GM23338 (cell line): ENCODE results near the gene RAP2A. TPM values are rescaled to one million over a fixed set of nuclear protein-coding genes. Genes with fewer than 3 reads are reported as not detected.

Experiments used
- ATAC-seq: fragments of 200-7000 bp; cut with Tn5 transposase; 3 replicates; pipeline ENCODE4 v1.9.1; 2020
- DNase-seq: peaks from one replicate; pipeline ENCODE4 v3.0.0-alpha.2; 2015; ENCODE audit warnings: low spot score
- H2AFZ ChIP-seq: fragments of 200-600 bp; sonication (generic); 2 replicates; pipeline ENCODE4 v1.8.0; 2016; ENCODE audit warnings: antibody characterized with exemption, mild to moderate bottlenecking, moderate library complexity
- H3F3A ChIP-seq: fragments of 200-600 bp; sonication (generic); replicated peaks from 2 replicates; pipeline ENCODE4 v1.8.0; 2017; ENCODE audit warnings: antibody characterized with exemption, mixed run types, low read depth
- H3K27ac ChIP-seq: fragments of 200-600 bp; sonication (generic); 2 replicates; pipeline ENCODE4 v1.6.1; 2016; ENCODE audit warnings: low read depth
- H3K27me3 ChIP-seq: fragments of 200-600 bp; sonication (generic); 2 replicates; pipeline ENCODE4 v1.8.0; 2016; ENCODE audit warnings: mild to moderate bottlenecking, mixed run types, moderate library complexity; ENCODE audit not compliant: insufficient read depth
- H3K36me3 ChIP-seq: fragments of 200-600 bp; sonication (generic); 2 replicates; pipeline ENCODE4 v1.8.0; 2016; ENCODE audit warnings: mild to moderate bottlenecking; ENCODE audit not compliant: insufficient read depth
- H3K4me1 ChIP-seq: fragments of 200-600 bp; sonication (generic); 2 replicates; pipeline ENCODE4 v1.8.0; 2016; ENCODE audit warnings: mild to moderate bottlenecking, moderate library complexity; ENCODE audit not compliant: insufficient read depth
- H3K4me2 ChIP-seq: fragments of 200-600 bp; sonication (generic); 2 replicates; pipeline ENCODE4 v1.7.1; 2017; ENCODE audit warnings: mixed run types
- H3K4me3 ChIP-seq: fragments of 200-600 bp; sonication (generic); 2 replicates; pipeline ENCODE4 v1.6.1; 2016; ENCODE audit warnings: mixed run types
- H3K79me2 ChIP-seq: fragments of 200-600 bp; sonication (generic); replicated peaks from 2 replicates; pipeline ENCODE4 v1.8.0; 2017; ENCODE audit warnings: mild to moderate bottlenecking; ENCODE audit not compliant: insufficient read depth
- H3K9me2 ChIP-seq: fragments of 200-600 bp; sonication (generic); 2 replicates; pipeline ENCODE4 v1.8.0; 2017; ENCODE audit not compliant: insufficient read depth
- H4K20me1 ChIP-seq: fragments of 200-600 bp; sonication (generic); replicated peaks from 2 replicates; pipeline ENCODE4 v1.8.0; 2017; ENCODE audit warnings: mild to moderate bottlenecking; ENCODE audit not compliant: insufficient read depth
- H3K27ac Mint-ChIP-seq: 2 replicates; pipeline ENCODE4 v1.8.0; 2020; ENCODE audit warnings: inconsistent platforms, mild to moderate bottlenecking, moderate library complexity, mixed read lengths
- H3K27me3 Mint-ChIP-seq: 3 replicates; pipeline ENCODE4 v1.8.0; 2022; ENCODE audit warnings: low read depth, mild to moderate bottlenecking, moderate library complexity, mixed read lengths, inconsistent platforms; ENCODE audit not compliant: insufficient read depth, poor library complexity
- H3K36me3 Mint-ChIP-seq: 3 replicates; pipeline ENCODE4 v1.8.0; 2021; ENCODE audit warnings: low read depth, mild to moderate bottlenecking, inconsistent platforms, moderate library complexity, mixed read lengths
- H3K4me1 Mint-ChIP-seq: 3 replicates; pipeline ENCODE4 v1.8.0; 2020; ENCODE audit warnings: mild to moderate bottlenecking, inconsistent platforms, mixed read lengths
- H3K4me3 Mint-ChIP-seq: 3 replicates; pipeline ENCODE4 v1.8.0; 2021; ENCODE audit warnings: moderate library complexity, mild to moderate bottlenecking, inconsistent platforms, mixed read lengths
- H3K9me3 Mint-ChIP-seq: 3 replicates; pipeline ENCODE4 v1.8.0; 2020; ENCODE audit warnings: moderate library complexity, mild to moderate bottlenecking, inconsistent platforms, mixed read lengths
- CREB1 ChIP-seq: fragments of 250-450 bp; sonication (Bioruptor Pico); IDR thresholded peaks from 2 replicates; pipeline ENCODE4 v1.5.0; 2020; ENCODE audit warnings: low read depth, mild to moderate bottlenecking, moderate library complexity
- EZH2phosphoT487 ChIP-seq: fragments of 200-600 bp; sonication (generic); IDR thresholded peaks from one replicate; pipeline ENCODE4 v1.8.1; 2018; ENCODE audit warnings: antibody characterized with exemption; ENCODE audit not compliant: unreplicated experiment
- JUNB ChIP-seq: IDR thresholded peaks from one replicate; pipeline ENCODE4 v1.6.1; 2016; ENCODE audit warnings: antibody characterized with exemption; ENCODE audit not compliant: unreplicated experiment
- NANOG ChIP-seq: IDR thresholded peaks from 2 replicates; pipeline ENCODE4 v1.6.1; 2016; ENCODE audit warnings: antibody characterized with exemption, borderline replicate concordance
- POLR2AphosphoS5 ChIP-seq: IDR thresholded peaks from 2 replicates; pipeline ENCODE4 v1.6.1; 2016; ENCODE audit warnings: antibody characterized with exemption, low read depth
- STAT1 ChIP-seq: IDR thresholded peaks from one replicate; pipeline ENCODE4 v1.6.1; 2016; ENCODE audit warnings: antibody characterized with exemption; ENCODE audit not compliant: unreplicated experiment
- ZNF114 ChIP-seq: fragments of 250-450 bp; sonication (Bioruptor Pico); IDR thresholded peaks from 2 replicates; pipeline ENCODE4 v1.5.0; 2020; ENCODE audit warnings: mild to moderate bottlenecking, moderate library complexity
- ZNF331 ChIP-seq: fragments of 250-450 bp; sonication (Bioruptor Pico); IDR thresholded peaks from 2 replicates; pipeline ENCODE4 v1.5.0; 2020; ENCODE audit warnings: low read depth, mild to moderate bottlenecking, moderate library complexity
- polyA plus RNA-seq: library from polyadenylated mRNA; unstranded; fragments of >200 nt; fragmentation: Nextera tagmentation; extraction: Ambion mirVana; gene quantifications from 2 replicates; pipeline ENCODE4 v1.2.1, GENCODE V29; 2016
- total RNA-seq: library from RNA; depleted of rRNA; stranded (reverse); fragments of >200 nt; shearing (Covaris generic); gene quantifications from 2 replicates; pipeline ENCODE4 v1.2.3, GENCODE V29; 2014
- TF ChIP-seq, protein P1 (sequence below): IDR thresholded peaks from 2 replicates; pipeline ENCODE4 v1.6.1; 2016; ENCODE audit warnings: antibody characterized with exemption
- TF ChIP-seq, protein P2 (sequence below): IDR thresholded peaks from one replicate; pipeline ENCODE4 v1.6.1; 2018; ENCODE audit warnings: antibody characterized with exemption; ENCODE audit not compliant: unreplicated experiment
- TF ChIP-seq, protein P3 (sequence below), 2 experiments: fragments of 200-600 bp in 1 of 2; sonication (generic) in 1 of 2; conservative IDR thresholded peaks; 2 replicates each; pipeline versions ENCODE4 v1.5.1 to v1.6.1; 2016 to 2017; ENCODE audit warnings: antibody characterized with exemption in 2 of 2, low read depth in 2 of 2, mild to moderate bottlenecking in 2 of 2, moderate library complexity in 1 of 2
- TF ChIP-seq, protein P4 (sequence below): fragments of 250-450 bp; sonication (Bioruptor Pico); IDR thresholded peaks from 2 replicates; pipeline ENCODE4 v1.5.0; 2020; ENCODE audit warnings: mild to moderate bottlenecking, moderate library complexity

Gene RAP2A
- total and polyA plus RNA-seq, 2 experiments from 2014 or later = 10.4 to 35.3 TPM

DNA sequence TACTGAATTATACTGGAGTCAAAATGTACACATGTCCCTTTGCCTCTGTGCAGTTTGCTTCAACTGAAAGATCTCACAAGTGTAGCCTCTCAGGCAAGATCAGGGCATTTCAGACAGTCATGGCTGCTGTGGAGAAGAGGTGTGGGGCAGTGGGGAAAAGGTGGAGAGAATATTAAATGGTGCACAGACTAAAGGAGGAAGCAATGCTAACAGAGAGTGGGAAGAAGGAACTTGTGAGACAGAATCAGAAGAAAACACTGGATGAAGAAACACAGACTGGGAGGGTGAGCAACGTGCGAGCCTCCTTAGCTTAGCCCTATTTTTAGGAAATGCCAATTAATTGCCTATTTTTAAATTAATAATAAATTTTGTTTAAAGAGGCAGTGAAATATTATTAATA is 49.6 kb upstream of the RAP2A start:
- Histone ChIP-seq H3K27me3 (no peaks in the 10 kb centered on the region), H3K9me2 (peaks cover 11% of the 10 kb centered on the region), H4K20me1 (no peaks in the 10 kb centered on the region), H3K36me3 (no peaks in the 10 kb centered on the region), H3K4me3 (no peak overlapping the region), H3K4me1 (no peaks in the 10 kb centered on the region), H2AFZ (no peak overlapping the region), H3K27ac (no peak overlapping the region), H3F3A (no peaks in the 10 kb centered on the region), H3K4me2 (no peak overlapping the region), H3K79me2 (no peaks in the 10 kb centered on the region)
- Mint-ChIP-seq H3K4me1 (no peaks in the 10 kb centered on the region; the same call in 2 of the 3 replicates), H3K4me3 (no peak overlapping the region), H3K27ac (no peak overlapping the region), H3K36me3 (no peaks in the 10 kb centered on the region), H3K9me3 (no peaks in the 10 kb centered on the region), H3K27me3 (no peaks in the 10 kb centered on the region)
- no peak for TF ChIP-seq NANOG
- no peak for TF ChIP-seq POLR2AphosphoS5
- TF ChIP-seq CREB1 (CRISPR knock-in tag) = no peak
- TF ChIP-seq STAT1 = no peak
- TF ChIP-seq, protein P1, sequence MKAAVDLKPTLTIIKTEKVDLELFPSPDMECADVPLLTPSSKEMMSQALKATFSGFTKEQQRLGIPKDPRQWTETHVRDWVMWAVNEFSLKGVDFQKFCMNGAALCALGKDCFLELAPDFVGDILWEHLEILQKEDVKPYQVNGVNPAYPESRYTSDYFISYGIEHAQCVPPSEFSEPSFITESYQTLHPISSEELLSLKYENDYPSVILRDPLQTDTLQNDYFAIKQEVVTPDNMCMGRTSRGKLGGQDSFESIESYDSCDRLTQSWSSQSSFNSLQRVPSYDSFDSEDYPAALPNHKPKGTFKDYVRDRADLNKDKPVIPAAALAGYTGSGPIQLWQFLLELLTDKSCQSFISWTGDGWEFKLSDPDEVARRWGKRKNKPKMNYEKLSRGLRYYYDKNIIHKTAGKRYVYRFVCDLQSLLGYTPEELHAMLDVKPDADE = no peak
- no peak for TF ChIP-seq JUNB
- TF ChIP-seq, protein P2, sequence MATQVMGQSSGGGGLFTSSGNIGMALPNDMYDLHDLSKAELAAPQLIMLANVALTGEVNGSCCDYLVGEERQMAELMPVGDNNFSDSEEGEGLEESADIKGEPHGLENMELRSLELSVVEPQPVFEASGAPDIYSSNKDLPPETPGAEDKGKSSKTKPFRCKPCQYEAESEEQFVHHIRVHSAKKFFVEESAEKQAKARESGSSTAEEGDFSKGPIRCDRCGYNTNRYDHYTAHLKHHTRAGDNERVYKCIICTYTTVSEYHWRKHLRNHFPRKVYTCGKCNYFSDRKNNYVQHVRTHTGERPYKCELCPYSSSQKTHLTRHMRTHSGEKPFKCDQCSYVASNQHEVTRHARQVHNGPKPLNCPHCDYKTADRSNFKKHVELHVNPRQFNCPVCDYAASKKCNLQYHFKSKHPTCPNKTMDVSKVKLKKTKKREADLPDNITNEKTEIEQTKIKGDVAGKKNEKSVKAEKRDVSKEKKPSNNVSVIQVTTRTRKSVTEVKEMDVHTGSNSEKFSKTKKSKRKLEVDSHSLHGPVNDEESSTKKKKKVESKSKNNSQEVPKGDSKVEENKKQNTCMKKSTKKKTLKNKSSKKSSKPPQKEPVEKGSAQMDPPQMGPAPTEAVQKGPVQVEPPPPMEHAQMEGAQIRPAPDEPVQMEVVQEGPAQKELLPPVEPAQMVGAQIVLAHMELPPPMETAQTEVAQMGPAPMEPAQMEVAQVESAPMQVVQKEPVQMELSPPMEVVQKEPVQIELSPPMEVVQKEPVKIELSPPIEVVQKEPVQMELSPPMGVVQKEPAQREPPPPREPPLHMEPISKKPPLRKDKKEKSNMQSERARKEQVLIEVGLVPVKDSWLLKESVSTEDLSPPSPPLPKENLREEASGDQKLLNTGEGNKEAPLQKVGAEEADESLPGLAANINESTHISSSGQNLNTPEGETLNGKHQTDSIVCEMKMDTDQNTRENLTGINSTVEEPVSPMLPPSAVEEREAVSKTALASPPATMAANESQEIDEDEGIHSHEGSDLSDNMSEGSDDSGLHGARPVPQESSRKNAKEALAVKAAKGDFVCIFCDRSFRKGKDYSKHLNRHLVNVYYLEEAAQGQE = no peak
- TF ChIP-seq ZNF114 = no peak
- TF ChIP-seq, protein P3, sequence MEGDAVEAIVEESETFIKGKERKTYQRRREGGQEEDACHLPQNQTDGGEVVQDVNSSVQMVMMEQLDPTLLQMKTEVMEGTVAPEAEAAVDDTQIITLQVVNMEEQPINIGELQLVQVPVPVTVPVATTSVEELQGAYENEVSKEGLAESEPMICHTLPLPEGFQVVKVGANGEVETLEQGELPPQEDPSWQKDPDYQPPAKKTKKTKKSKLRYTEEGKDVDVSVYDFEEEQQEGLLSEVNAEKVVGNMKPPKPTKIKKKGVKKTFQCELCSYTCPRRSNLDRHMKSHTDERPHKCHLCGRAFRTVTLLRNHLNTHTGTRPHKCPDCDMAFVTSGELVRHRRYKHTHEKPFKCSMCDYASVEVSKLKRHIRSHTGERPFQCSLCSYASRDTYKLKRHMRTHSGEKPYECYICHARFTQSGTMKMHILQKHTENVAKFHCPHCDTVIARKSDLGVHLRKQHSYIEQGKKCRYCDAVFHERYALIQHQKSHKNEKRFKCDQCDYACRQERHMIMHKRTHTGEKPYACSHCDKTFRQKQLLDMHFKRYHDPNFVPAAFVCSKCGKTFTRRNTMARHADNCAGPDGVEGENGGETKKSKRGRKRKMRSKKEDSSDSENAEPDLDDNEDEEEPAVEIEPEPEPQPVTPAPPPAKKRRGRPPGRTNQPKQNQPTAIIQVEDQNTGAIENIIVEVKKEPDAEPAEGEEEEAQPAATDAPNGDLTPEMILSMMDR (conservative IDR thresholded peaks at IDR 0.05; ENCODE audit: low read depth in 2 of 2) = no peak
- no peak for TF ChIP-seq ZNF331 (CRISPR knock-in tag)
- no peak for TF ChIP-seq EZH2phosphoT487
- no peak for ATAC-seq
- DNase-seq = no peak

DNA sequence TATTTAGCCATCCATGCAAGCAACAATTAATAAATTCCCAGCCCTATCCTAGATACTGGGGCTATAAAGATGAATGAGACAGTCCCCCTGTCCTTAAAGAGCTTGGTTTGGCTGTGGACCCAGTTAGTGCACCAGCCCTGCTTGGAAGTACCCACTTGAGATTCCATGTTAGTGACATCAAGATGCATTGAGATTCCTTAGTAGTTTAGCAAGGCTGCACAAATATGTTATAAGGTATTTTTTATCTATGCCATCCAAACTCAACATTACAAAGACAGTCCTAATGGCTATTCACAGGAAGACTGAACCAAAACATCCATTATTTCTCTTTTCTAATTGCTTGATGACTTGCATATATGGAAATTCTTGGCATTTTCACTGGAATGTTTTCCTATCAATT is 48.8 kb upstream of the RAP2A start:
- H4K20me1 ChIP-seq = no peaks in the 10 kb centered on the region
- no peaks in the 10 kb centered on the region for H3F3A ChIP-seq
- no peaks in the 10 kb centered on the region for H3K4me1 Mint-ChIP-seq
- H3K27me3 Mint-ChIP-seq = no peaks in the 10 kb centered on the region
- no peak overlapping the region for H2AFZ ChIP-seq
- no peaks in the 10 kb centered on the region; the same call in 2 of the 3 replicates for H3K9me3 Mint-ChIP-seq
- no peaks in the 10 kb centered on the region for H3K36me3 ChIP-seq
- ATAC-seq (no peak), DNase-seq (no peak)
- no peak overlapping the region for H3K4me2 ChIP-seq
- no peaks in the 10 kb centered on the region for H3K4me1 ChIP-seq
- no peak overlapping the region for H3K27ac Mint-ChIP-seq
- no peaks in the 10 kb centered on the region for H3K36me3 Mint-ChIP-seq
- H3K4me3 ChIP-seq = no peak overlapping the region
- peaks cover 11% of the 10 kb centered on the region for H3K9me2 ChIP-seq
- no peak overlapping the region for H3K4me3 Mint-ChIP-seq
- no peaks in the 10 kb centered on the region for H3K27me3 ChIP-seq
- no peak overlapping the region for H3K27ac ChIP-seq
- no peaks in the 10 kb centered on the region for H3K79me2 ChIP-seq
- TF ChIP-seq, protein P4, sequence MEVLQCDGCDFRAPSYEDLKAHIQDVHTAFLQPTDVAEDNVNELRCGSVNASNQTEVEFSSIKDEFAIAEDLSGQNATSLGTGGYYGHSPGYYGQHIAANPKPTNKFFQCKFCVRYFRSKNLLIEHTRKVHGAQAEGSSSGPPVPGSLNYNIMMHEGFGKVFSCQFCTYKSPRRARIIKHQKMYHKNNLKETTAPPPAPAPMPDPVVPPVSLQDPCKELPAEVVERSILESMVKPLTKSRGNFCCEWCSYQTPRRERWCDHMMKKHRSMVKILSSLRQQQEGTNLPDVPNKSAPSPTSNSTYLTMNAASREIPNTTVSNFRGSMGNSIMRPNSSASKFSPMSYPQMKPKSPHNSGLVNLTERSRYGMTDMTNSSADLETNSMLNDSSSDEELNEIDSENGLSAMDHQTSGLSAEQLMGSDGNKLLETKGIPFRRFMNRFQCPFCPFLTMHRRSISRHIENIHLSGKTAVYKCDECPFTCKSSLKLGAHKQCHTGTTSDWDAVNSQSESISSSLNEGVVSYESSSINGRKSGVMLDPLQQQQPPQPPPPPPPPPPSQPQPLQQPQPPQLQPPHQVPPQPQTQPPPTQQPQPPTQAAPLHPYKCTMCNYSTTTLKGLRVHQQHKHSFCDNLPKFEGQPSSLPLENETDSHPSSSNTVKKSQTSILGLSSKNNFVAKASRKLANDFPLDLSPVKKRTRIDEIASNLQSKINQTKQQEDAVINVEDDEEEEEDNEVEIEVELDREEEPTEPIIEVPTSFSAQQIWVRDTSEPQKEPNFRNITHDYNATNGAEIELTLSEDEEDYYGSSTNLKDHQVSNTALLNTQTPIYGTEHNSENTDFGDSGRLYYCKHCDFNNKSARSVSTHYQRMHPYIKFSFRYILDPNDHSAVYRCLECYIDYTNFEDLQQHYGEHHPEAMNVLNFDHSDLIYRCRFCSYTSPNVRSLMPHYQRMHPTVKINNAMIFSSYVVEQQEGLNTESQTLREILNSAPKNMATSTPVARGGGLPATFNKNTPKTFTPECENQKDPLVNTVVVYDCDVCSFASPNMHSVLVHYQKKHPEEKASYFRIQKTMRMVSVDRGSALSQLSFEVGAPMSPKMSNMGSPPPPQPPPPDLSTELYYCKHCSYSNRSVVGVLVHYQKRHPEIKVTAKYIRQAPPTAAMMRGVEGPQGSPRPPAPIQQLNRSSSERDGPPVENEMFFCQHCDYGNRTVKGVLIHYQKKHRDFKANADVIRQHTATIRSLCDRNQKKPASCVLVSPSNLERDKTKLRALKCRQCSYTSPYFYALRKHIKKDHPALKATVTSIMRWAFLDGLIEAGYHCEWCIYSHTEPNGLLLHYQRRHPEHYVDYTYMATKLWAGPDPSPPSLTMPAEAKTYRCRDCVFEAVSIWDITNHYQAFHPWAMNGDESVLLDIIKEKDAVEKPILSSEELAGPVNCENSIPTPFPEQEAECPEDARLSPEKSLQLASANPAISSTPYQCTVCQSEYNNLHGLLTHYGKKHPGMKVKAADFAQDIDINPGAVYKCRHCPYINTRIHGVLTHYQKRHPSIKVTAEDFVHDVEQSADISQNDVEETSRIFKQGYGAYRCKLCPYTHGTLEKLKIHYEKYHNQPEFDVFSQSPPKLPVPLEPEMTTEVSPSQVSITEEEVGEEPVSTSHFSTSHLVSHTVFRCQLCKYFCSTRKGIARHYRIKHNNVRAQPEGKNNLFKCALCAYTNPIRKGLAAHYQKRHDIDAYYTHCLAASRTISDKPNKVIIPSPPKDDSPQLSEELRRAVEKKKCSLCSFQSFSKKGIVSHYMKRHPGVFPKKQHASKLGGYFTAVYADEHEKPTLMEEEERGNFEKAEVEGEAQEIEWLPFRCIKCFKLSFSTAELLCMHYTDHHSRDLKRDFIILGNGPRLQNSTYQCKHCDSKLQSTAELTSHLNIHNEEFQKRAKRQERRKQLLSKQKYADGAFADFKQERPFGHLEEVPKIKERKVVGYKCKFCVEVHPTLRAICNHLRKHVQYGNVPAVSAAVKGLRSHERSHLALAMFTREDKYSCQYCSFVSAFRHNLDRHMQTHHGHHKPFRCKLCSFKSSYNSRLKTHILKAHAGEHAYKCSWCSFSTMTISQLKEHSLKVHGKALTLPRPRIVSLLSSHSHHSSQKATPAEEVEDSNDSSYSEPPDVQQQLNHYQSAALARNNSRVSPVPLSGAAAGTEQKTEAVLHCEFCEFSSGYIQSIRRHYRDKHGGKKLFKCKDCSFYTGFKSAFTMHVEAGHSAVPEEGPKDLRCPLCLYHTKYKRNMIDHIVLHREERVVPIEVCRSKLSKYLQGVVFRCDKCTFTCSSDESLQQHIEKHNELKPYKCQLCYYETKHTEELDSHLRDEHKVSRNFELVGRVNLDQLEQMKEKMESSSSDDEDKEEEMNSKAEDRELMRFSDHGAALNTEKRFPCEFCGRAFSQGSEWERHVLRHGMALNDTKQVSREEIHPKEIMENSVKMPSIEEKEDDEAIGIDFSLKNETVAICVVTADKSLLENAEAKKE = no peak
- TF ChIP-seq JUNB = no peak
